ENCODE data around the gene NRTN.
"Not testable (repeated sequence)": the region's sequence is repeated elsewhere in the genome, so short reads cannot be mapped to it uniquely, and the experiment has no call there.

Gene NRTN

DNA sequence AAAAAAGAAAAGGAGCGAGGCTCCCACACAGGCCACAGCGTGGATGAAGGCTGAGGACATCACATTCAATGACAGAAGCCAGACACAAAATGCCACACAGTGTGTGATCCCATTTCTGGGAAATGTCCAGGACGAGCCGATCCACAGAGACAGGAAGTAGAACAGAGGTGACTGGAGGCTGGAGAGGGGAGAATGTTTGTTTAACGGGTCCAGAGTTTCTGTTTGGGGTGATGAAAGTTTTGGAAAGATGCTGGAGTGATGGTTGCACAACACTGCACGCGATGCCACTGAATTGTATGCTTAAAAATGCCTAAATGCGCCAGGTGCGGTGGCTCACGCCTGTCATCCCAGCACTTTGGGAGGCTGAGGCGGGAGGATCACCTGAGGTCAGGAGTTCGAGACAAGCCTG, 66.1 kb downstream of the NRTN start:
- Mint-ChIP-seq H3K27me3 (no peaks in the 10 kb centered on the region), H3K9me3 (no peaks in the 10 kb centered on the region), H3K4me1 (ENCODE audit: low read depth) (no peaks in the 10 kb centered on the region), H3K4me3 (no peak overlapping the region), H3K36me3 (ENCODE audit: low read depth) (no peaks in the 10 kb centered on the region), H3K27ac (no peak overlapping the region)
- intact Hi-C loops (cut with micrococcal nuclease), result no loop called here

GRCh38 chr19:5873617-5874199, 68.8 kb downstream of the NRTN start:
- Mint-ChIP-seq H3K4me3 (no peak overlapping the region), H3K27ac (no peak overlapping the region), H3K27me3 (peaks cover 10% of the 10 kb centered on the region), H3K9me3 (no peaks in the 10 kb centered on the region), H3K4me1 (ENCODE audit: low read depth) (no peaks in the 10 kb centered on the region), H3K36me3 (ENCODE audit: low read depth) (no peaks in the 10 kb centered on the region)
- intact Hi-C loops (cut with micrococcal nuclease), result no loop called here

DNA sequence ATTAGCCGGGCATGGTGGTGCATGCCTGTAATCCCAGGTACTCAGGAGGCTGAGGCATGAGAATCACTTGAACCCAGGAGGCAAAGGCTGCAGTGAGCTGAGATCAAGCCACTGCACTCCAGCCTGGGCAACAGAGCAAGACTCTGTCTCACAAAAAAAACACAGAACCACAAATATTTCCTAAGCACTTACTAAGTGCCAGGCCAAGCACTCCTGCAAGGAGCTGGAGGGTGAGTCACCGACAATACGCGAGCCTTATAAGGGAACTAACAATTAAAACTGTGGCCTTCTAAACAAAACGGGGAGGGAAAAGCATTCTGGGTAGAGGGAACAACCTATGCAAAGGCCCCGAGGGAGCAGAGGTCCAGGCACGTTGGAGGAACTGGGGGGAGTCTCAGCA, 69.6 kb downstream of the NRTN start:
- H3K36me3 Mint-ChIP-seq (ENCODE audit: low read depth); H3K27ac Mint-ChIP-seq; intact Hi-C loops (cut with micrococcal nuclease); H3K9me3 Mint-ChIP-seq; H3K4me1 Mint-ChIP-seq (ENCODE audit: low read depth); H3K4me3 Mint-ChIP-seq: not testable (repeated sequence)
- H3K27me3 Mint-ChIP-seq, result peaks cover 16% of the 10 kb centered on the region

GRCh38 chr19:5877427-5877826, 72.6 kb downstream of the NRTN start:
- Mint-ChIP-seq H3K9me3 (no peaks in the 10 kb centered on the region), H3K27ac (no peak overlapping the region), H3K27me3 (peaks cover 39% of the 10 kb centered on the region), H3K4me3 (no peak overlapping the region), H3K36me3 (ENCODE audit: low read depth) (no peaks in the 10 kb centered on the region), H3K4me1 (ENCODE audit: low read depth) (no peaks in the 10 kb centered on the region)
- intact Hi-C loops (cut with micrococcal nuclease), result no loop called here

- Mint-ChIP-seq H3K9me3 (no peaks in the 10 kb centered on the region), H3K4me1 (ENCODE audit: low read depth) (no peaks in the 10 kb centered on the region), H3K27ac (no peak overlapping the region), H3K27me3 (peaks cover 43% of the 10 kb centered on the region), H3K36me3 (ENCODE audit: low read depth) (no peaks in the 10 kb centered on the region), H3K4me3 (no peak overlapping the region)
- intact Hi-C loops (cut with micrococcal nuclease), result no loop called here
These were observed 73.0 kb downstream of the NRTN start for GRCh38 chr19:5877882-5878281.

Measured in dendritic cell treated with granulocyte-macrophage colony-stimulating factor and Interleukin-4, amounts not matched to agents 40 ng/mL and 50 ng/mL, for 4 days (primary cell).